ENCODE measurements around the gene BNC2. TPM values are rescaled to one million over a fixed set of nuclear protein-coding genes. Genes with fewer than 3 reads are reported as not detected.

Gene BNC2
- total RNA-seq, 1 donor from 2014 or later: 38.0 TPM

GRCh38 chr9:16593746-16594145 lies 276.7 kb downstream of the BNC2 start:
- H3K4me3 Mint-ChIP-seq (ENCODE audit: unreplicated experiment): no peak overlapping the region
- H3K9me3 Mint-ChIP-seq (ENCODE audit: unreplicated experiment): no peaks in the 10 kb centered on the region
- Histone ChIP-seq H3K4me1 (ENCODE audit: insufficient read depth, low read length) (no peaks in the 10 kb centered on the region), H3K27ac (ENCODE audit: low read depth, low read length) (no peak overlapping the region), H2AFZ (ENCODE audit: low read depth, low read length) (no peak overlapping the region), H3K4me3 (ENCODE audit: insufficient read depth, low read depth, low read length) (no peak overlapping the region), H3K79me2 (ENCODE audit: insufficient read depth, low read length) (peaks cover 4% of the 10 kb centered on the region), H3K27me3 (ENCODE audit: insufficient read depth, low read length) (no peaks in the 10 kb centered on the region), H3K9ac (ENCODE audit: low read length) (no peak overlapping the region), H3K4me2 (ENCODE audit: low read length) (no peak overlapping the region), H3K36me3 (ENCODE audit: insufficient read depth, low read length) (no peaks in the 10 kb centered on the region), H4K20me1 (ENCODE audit: insufficient read depth, low read length) (peaks cover 5% of the 10 kb centered on the region), H3K9me3 (ENCODE audit: insufficient read depth, low read depth, low read length) (no peaks in the 10 kb centered on the region)
- no peaks in the 10 kb centered on the region for H3K36me3 Mint-ChIP-seq (ENCODE audit: low read depth, unreplicated experiment)
- FAIRE-seq: no peak
- TF ChIP-seq CTCF (IDR thresholded peaks at IDR 0.05; ENCODE audit: insufficient read depth, low read depth, low read length) (no peak), EZH2 (IDR thresholded peaks at IDR 0.05; ENCODE audit: insufficient read depth, low read length) (no peak)
- no peak overlapping the region for H3K27ac Mint-ChIP-seq (ENCODE audit: unreplicated experiment)
- peaks cover 16% of the 10 kb centered on the region for H3K4me1 Mint-ChIP-seq (ENCODE audit: low read depth, unreplicated experiment)
- H3K27me3 Mint-ChIP-seq (ENCODE audit: low read depth, unreplicated experiment): no peaks in the 10 kb centered on the region
- DNase-seq (ENCODE audit: low read depth): no peak

GRCh38 chr9:16591092-16591491 lies 279.4 kb downstream of the BNC2 start:
- Histone ChIP-seq H2AFZ (ENCODE audit: low read depth, low read length) (no peak overlapping the region), H3K4me1 (ENCODE audit: insufficient read depth, low read length) (no peaks in the 10 kb centered on the region), H3K27me3 (ENCODE audit: insufficient read depth, low read length) (no peaks in the 10 kb centered on the region), H3K79me2 (ENCODE audit: insufficient read depth, low read length) (peaks cover 11% of the 10 kb centered on the region), H3K27ac (ENCODE audit: low read depth, low read length) (no peak overlapping the region), H3K9me3 (ENCODE audit: insufficient read depth, low read depth, low read length) (no peaks in the 10 kb centered on the region), H3K9ac (ENCODE audit: low read length) (no peak overlapping the region), H4K20me1 (ENCODE audit: insufficient read depth, low read length) (peaks cover 17% of the 10 kb centered on the region), H3K4me3 (ENCODE audit: insufficient read depth, low read depth, low read length) (no peak overlapping the region), H3K36me3 (ENCODE audit: insufficient read depth, low read length) (no peaks in the 10 kb centered on the region), H3K4me2 (ENCODE audit: low read length) (no peak overlapping the region)
- no peak for FAIRE-seq
- Mint-ChIP-seq H3K4me3 (ENCODE audit: unreplicated experiment) (no peak overlapping the region), H3K27me3 (ENCODE audit: low read depth, unreplicated experiment) (no peaks in the 10 kb centered on the region), H3K36me3 (ENCODE audit: low read depth, unreplicated experiment) (no peaks in the 10 kb centered on the region), H3K4me1 (ENCODE audit: low read depth, unreplicated experiment) (no peaks in the 10 kb centered on the region), H3K27ac (ENCODE audit: unreplicated experiment) (no peak overlapping the region), H3K9me3 (ENCODE audit: unreplicated experiment) (no peaks in the 10 kb centered on the region)
- no peak for DNase-seq (ENCODE audit: low read depth)
- TF ChIP-seq CTCF (IDR thresholded peaks at IDR 0.05; ENCODE audit: insufficient read depth, low read depth, low read length) (no peak), EZH2 (IDR thresholded peaks at IDR 0.05; ENCODE audit: insufficient read depth, low read length) (no peak)

DNA sequence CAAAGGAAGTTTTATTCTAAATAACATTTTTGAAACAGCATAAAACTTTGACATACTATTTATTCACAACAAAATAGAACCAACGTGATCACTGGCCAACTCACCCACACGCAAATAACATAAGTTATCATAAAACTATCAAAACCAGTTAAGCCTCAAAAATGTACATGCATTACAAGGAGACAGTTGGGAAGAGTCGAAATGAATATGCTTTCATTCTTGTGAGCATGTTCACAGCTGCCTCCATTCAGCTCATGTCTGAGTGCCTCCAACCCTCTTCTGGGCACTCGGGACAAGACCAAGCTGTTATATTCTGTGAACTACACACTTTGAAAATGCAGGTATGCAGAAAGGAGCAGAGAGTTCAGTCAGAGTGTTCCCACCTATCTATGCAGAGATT lies 284.9 kb downstream of the BNC2 start:
- peaks cover 11% of the 10 kb centered on the region for H3K79me2 ChIP-seq (ENCODE audit: insufficient read depth, low read length)
- no peaks in the 10 kb centered on the region for H3K9me3 ChIP-seq (ENCODE audit: insufficient read depth, low read depth, low read length)
- no peaks in the 10 kb centered on the region for H3K27me3 ChIP-seq (ENCODE audit: insufficient read depth, low read length)
- H3K4me1 ChIP-seq (ENCODE audit: insufficient read depth, low read length): no peaks in the 10 kb centered on the region
- H3K27ac ChIP-seq (ENCODE audit: low read depth, low read length): no peak overlapping the region
- no peak overlapping the region for H3K4me3 Mint-ChIP-seq (ENCODE audit: unreplicated experiment)
- no peak overlapping the region for H3K27ac Mint-ChIP-seq (ENCODE audit: unreplicated experiment)
- no peak overlapping the region for H3K4me3 ChIP-seq (ENCODE audit: insufficient read depth, low read depth, low read length)
- no peaks in the 10 kb centered on the region for H3K27me3 Mint-ChIP-seq (ENCODE audit: low read depth, unreplicated experiment)
- H3K4me2 ChIP-seq (ENCODE audit: low read length): no peak overlapping the region
- FAIRE-seq (no peak), DNase-seq (ENCODE audit: low read depth) (no peak)
- peaks cover 1% of the 10 kb centered on the region for H3K36me3 Mint-ChIP-seq (ENCODE audit: low read depth, unreplicated experiment)
- H3K4me1 Mint-ChIP-seq (ENCODE audit: low read depth, unreplicated experiment): peaks cover 3% of the 10 kb centered on the region
- peaks cover 4% of the 10 kb centered on the region for H3K36me3 ChIP-seq (ENCODE audit: insufficient read depth, low read length)
- no peaks in the 10 kb centered on the region for H3K9me3 Mint-ChIP-seq (ENCODE audit: unreplicated experiment)
- no peak overlapping the region for H2AFZ ChIP-seq (ENCODE audit: low read depth, low read length)
- no peak for TF ChIP-seq CTCF (IDR thresholded peaks at IDR 0.05; ENCODE audit: insufficient read depth, low read depth, low read length)
- TF ChIP-seq EZH2 (IDR thresholded peaks at IDR 0.05; ENCODE audit: insufficient read depth, low read length): no peak
- H4K20me1 ChIP-seq (ENCODE audit: insufficient read depth, low read length): peaks cover 14% of the 10 kb centered on the region
- H3K9ac ChIP-seq (ENCODE audit: low read length): no peak overlapping the region

Measured in astrocyte (in vitro differentiated cells and primary cell).